ENCODE measurements around the gene SPIRE2.
A peak's percentile ranks its signal among the peaks of the same experiment; 100 is the strongest.
"Not testable (repeated sequence)": the region's sequence is repeated elsewhere in the genome, so short reads cannot be mapped to it uniquely, and the experiment has no call there.

SPIRE2 gene, protein sequence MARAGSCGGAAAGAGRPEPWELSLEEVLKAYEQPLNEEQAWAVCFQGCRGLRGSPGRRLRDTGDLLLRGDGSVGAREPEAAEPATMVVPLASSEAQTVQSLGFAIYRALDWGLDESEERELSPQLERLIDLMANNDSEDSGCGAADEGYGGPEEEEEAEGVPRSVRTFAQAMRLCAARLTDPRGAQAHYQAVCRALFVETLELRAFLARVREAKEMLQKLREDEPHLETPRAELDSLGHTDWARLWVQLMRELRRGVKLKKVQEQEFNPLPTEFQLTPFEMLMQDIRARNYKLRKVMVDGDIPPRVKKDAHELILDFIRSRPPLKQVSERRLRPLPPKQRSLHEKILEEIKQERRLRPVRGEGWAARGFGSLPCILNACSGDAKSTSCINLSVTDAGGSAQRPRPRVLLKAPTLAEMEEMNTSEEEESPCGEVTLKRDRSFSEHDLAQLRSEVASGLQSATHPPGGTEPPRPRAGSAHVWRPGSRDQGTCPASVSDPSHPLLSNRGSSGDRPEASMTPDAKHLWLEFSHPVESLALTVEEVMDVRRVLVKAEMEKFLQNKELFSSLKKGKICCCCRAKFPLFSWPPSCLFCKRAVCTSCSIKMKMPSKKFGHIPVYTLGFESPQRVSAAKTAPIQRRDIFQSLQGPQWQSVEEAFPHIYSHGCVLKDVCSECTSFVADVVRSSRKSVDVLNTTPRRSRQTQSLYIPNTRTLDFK

DNA sequence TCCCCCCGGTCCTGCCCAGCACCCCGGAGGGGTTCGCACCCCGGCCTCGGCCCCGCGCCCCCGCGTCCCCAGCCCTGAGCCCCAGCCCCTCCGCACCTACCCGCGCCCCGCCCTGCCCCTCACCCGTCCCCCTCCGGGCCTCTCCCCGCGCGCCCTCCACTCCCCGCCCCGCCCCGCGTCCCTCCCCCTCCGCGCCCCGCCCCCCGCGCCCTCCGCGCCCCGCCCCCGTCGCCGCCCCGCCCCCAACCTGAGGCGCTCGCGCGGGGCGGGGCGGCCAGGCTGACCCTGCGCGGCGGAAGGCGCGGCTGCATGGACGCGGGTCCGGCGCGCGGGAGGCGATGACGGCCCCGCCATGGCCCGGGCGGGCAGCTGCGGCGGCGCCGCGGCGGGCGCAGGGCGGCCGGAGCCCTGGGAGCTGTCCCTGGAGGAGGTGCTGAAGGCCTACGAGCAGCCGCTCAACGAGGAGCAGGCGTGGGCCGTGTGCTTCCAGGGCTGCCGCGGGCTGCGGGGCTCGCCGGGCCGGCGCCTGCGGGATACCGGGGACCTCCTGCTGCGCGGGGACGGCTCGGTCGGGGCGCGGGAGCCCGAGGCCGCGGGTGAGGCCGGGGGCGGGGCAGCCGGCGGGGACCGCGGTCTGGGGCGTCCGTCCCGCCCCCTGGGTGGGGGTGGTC is at the start of gene SPIRE2:
Gene SPIRE2, plus strand, starts transcription at position 277 of the 671 bp plus-strand sequence. Its CDS starts 76 bp downstream, at position 353.
- DNase-seq (ENCODE audit: low read depth in 4 of 4, low spot score in 1 of 4): peak; percentile 36 to 46 (median 44)

DNA sequence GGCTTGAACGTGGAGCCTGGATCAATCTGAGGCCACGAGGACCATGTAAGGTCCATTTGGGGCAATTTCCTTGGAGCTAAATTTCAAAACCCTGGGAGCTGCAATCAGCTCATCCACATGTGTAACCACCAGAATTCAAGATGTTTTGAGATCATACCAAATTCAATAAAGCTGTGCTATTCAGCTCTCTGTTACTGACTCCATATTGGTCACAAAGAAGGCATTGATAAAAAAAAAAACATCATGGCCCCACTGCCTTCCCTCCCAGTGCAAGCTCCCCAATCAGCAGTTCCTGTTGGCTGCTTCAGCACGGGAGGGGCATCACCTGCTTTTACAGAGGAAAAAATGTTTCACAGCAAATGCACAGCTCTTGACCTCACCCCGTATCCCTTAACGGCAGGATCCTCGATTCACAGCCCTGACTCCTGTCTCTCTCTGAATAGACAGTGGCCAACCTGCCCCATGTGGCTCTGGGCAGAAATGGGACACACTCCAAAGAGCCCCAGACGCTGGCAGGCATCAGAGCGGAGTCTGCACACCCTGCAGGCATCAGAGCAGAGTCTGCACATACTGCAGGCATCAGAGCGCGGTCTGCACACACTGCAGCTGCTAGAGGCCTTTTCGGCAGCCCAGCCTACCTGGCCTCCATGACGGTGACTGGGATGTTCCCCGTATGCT is 48.9 kb upstream of the SPIRE2 start:
- DNase-seq (ENCODE audit: low read depth in 4 of 4, low spot score in 1 of 4): no peak

DNA sequence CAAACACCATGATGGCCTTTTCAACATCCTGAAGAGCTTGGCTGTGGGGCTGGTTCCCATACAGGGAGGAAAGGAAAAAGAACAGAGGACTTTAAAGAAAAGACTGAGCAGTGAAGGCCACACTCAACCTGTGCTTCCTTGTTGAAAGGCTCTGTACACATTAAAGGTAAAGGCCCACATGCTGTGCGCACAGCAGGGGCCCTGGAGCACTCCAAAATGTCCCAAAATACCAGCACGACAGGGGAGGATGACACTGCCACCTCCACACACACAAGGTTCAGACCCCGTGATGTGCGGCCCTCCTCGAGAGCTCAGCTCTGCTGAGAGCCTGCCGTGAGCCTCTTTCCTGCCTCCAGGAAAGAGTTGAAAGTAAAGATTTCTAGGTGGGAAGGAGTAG is 48.4 kb upstream of the SPIRE2 start:
- DNase-seq (ENCODE audit: low read depth in 4 of 4, low spot score in 1 of 4): no peak

DNA sequence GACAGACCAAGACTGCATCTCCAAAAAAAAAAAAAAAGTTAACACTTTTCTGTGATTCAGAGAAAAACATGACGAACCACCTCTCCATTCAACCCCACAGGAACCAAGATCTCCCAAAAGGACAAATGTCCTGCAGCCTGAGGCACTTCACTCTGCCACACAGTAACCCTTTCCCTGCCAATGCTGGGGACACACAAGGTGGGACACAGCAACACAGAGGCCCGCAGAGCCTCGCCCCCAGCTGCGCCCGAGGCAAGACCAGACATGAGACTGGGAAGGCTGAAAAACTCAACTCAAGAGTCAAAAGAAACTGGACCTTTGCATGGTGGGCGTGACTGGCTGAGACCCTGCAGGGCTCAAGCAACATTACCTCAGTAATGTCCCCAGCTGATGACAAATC is 45.8 kb upstream of the SPIRE2 start:
- DNase-seq (ENCODE audit: low read depth in 4 of 4, low spot score in 1 of 4): no peak

DNA sequence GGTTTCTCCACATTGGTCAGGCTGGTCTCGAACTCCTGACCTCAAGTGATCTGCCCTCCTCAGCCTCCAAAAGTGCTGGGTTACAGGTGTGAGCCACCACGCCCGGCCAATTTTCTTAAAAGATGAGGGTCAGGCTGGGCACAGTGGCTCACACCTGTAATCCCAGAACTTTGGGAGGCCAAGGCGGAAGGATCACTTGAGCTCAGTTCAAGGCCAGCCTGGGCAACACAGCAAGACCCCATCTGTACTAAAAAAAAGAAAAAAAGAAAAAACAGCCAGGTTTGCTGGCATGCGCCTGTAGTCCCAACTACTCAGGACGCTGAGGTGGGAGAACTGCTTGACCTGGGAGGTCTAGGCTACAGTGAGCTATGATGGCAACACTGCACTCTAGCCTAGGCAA is 44.3 kb upstream of the SPIRE2 start:
- DNase-seq (ENCODE audit: low read depth in 4 of 4, low spot score in 1 of 4): not testable (repeated sequence)

DNA sequence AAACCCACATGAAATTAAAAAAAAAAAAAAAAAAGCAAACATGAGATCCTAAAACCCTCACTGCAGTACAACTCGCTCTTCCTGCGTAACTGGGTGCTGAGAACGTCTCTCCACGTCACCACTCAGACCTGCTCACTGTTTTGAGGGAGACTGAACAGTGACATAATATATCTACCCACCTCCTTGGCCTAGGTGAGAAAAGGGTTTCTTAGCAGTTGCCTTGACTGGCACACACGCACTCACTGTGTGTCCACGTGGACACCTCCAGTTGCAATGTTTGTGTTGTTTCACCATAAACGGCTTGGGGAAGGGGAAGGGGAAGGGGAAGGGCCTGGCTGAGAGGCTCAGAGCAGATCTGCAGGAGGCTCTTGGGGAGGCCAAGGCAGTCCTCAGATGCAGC is 43.9 kb upstream of the SPIRE2 start:
- no peak for DNase-seq (ENCODE audit: low read depth in 4 of 4, low spot score in 1 of 4)

DNA sequence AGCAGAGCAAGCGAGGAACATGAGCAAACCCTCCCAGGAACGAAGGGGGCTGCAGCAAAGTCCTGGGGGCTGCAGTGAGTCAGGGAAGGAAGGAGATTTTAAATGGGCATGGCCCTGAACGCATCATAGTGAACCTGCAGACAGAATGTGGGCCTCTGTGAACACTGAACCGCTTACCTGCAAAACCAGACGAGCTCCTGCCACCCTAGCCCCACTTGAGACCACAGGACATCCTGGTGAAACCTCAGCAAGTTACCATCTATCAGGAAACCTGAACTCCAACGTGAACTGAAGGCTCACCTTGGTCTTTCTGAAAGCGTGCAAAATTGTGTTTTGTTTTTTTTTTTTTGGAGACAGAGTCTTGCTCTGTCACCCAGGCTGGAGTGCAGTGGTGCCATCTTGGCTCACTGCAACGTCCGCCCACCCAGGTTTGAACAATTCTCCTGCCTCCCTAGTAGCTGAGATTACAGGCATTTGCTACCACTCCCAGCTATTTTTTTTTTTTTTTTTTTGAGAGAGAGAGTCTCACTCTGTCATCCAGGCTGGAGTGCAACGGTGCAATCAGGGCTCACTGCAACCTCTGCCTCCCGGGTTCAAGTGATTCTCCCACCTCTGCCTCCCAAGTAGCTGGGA is 42.6 kb upstream of the SPIRE2 start:
- no peak for DNase-seq (ENCODE audit: low read depth in 4 of 4, low spot score in 1 of 4)

DNA sequence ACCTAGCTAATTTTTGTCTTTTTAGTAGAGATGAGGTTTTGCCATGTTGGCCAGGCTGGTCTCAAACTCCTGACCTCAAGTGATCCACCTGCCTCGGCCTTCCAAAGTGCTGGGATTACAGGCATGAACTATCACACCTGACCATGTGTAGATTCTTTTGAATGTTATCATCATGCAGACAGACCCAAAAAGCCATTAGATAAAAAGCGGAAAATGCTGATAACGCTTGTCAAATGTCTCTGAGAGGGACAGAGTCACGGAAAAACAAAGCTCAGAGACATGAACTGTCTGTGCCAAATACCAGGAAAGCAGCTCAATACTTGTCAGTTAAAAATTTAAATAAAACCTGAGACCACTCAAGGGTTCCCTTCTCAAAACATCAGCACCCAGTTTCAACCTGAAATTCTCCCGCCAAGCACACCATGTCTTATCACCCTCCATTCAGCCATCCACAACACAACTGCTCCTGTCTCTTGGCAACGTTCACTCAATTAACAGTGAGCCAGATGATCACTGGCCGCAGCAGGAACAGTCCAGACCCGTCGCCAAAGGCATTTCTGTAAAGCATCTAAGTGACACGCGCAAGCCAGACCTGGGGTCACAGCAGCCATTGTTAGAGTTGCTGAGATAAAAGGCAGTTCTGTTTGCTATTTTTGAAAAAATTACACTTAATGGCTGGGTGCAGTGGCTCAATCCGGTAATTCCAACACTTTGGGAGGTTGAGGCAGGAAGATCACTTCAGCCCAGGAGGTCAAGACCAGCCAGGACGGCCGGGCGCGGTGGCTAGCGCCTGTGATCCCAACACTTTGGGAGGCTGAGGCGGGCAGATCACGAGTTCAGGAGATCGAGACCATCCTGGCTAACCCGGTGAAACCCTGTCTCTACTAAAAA is 41.6 kb upstream of the SPIRE2 start:
- no peak for DNase-seq (ENCODE audit: low read depth in 4 of 4, low spot score in 1 of 4)

DNA sequence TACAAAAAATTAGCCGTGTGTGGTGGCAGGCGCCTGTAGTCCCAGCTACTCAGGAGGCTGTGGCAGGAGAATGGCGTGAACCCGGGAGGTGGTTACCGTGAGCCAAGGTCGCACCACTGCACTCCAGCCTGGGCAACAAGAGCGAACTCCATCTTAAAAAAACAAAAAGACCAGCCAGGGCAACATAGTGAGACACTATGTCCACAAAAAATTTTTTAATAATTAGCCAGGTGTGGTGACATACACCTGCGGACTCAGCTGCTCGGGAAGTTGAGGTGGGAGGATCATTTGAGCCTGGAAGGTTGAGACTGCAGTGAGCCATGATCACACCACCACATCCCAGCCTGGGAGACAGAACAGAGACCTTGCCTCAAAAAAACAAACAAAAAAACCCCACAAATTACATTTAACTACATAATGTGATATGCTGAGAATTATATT is 40.9 kb upstream of the SPIRE2 start:
- no peak for DNase-seq (ENCODE audit: low read depth in 4 of 4, low spot score in 1 of 4)

DNA sequence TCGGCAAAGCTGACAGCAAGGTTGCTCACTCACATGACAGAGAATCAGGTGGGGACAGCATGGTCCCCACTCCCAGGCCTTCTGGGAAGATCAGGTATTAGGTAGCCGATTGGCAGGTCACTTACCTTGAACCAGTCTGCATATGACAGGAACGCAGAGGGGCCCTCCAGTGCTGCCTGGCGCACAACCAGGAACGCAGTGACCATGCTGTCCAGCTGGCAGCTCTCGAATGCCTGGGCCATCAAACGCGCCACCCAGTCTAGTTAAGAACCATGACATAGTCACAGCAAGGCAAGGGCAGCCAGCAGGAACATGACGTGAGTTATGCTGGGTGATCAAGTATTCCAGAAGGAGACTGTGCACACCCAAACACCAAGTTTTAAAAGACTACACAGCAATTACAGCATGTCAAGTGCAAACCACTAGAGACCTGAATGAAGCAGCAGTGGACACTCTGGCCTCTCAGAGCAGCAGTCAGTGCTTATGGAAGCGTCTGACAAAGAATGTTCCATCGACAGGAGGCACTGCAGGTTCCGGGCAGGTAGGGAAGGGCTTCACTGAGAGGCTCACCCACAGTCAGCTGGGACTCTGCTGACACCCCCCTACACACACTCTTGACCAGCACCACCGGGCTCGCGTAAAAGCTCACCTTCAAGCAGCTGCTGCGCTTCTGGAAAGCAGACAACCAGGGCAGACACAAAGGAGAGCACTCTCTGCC is 36.8 kb upstream of the SPIRE2 start:
- DNase-seq (ENCODE audit: low read depth in 4 of 4, low spot score in 1 of 4): no peak

DNA sequence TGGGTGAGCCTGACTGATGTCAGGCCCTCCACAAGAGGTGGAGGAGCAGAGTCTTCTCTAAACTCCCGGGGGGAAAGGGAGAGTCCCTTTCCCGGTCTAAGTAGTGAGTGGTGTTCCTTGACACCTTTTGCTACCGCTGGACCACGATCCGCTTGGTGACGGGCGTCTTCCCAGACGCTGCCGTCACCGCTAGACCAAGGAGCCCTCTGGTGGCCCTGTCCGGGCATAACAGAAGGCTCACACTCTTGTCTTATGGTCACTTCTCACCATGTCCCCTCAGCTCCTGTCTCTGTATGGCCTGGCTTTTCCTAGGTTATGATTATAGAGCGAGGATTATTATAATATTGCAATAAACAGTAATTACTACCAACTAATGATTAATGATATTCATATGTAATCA is 35.2 kb upstream of the SPIRE2 start:
- peak; percentile 3 to 23 (median 16) for DNase-seq (ENCODE audit: low read depth in 4 of 4, low spot score in 1 of 4)

DNA sequence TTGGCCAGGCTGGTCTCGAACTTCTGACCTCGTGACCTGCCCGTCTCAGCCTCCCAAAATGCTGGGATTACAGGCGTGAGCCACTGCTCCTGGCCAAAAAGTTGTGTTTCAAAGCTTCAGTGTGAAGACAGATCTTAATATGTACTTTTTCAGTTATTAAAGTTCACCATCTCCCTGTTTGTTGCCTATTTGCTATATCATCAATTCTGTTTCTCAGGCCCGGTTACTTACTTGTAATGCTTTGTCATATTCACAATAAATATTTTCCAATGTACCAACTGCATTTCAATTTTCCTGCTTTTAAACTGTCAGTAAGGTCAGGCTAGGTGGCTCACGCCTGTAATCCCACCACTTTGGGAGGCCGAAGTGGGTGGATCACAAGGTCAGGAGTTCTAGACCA is 34.3 kb upstream of the SPIRE2 start:
- DNase-seq (ENCODE audit: low read depth in 4 of 4, low spot score in 1 of 4): no peak

DNA sequence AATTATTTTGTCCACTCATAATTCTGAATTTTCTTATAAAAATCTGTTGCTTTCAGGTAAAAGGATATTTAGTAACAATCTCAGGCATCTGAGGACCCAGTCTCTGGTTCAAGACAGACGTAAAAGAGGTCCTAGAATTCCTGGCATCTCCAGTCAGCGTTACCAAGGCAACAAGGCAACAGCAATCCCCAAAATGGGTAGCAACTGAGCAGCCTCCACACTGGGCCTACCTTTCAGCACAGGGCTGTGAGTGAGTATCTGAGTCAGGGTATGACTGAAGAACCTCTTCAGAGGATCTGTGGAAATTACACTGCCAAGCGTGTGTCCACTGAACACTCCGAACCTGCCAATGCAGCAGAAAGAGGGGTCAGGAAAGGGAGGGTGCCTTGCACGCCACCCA is 32.6 kb upstream of the SPIRE2 start:
- no peak for DNase-seq (ENCODE audit: low read depth in 4 of 4, low spot score in 1 of 4)

DNA sequence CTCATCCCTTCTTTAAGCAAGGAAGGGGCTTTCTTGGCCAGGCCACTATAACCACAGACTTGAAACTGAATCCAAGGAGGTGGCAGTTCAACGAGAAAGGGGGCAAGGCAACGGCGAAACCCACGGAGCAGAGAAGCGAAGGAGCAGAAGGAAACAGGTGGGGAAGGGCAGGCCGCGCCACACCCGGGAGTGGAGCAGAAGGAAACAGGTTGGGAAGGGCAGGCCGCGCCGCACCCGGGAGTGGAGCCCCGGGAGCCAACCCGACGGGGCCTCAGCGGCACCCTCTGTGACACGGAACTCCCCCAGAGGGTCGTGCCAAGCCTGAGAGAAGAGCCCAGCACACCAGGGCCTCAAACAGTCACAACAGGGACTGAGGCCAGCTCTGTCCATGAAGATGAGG is 32.2 kb upstream of the SPIRE2 start:
- no peak for DNase-seq (ENCODE audit: low read depth in 4 of 4, low spot score in 1 of 4)

DNA sequence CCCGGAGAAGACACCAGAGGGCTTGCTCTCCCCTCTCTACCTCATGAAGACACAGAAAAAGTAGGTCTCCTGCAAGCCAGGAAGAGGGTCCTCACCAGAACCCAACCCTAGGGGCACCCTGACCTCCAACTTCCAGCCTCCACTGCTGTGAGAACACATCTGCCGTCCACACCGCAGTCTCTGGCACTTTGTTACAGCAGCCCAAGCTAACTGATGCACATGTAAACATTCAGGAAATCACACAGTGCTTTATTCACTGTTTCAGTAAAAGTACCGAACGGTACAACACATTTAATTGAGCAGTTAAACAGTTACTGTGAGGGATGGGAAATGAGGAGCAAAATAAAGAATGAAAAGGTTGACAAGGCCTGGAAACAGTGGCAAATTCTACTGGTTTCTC is 30.1 kb upstream of the SPIRE2 start:
- no peak for DNase-seq (ENCODE audit: low read depth in 4 of 4, low spot score in 1 of 4)

DNA sequence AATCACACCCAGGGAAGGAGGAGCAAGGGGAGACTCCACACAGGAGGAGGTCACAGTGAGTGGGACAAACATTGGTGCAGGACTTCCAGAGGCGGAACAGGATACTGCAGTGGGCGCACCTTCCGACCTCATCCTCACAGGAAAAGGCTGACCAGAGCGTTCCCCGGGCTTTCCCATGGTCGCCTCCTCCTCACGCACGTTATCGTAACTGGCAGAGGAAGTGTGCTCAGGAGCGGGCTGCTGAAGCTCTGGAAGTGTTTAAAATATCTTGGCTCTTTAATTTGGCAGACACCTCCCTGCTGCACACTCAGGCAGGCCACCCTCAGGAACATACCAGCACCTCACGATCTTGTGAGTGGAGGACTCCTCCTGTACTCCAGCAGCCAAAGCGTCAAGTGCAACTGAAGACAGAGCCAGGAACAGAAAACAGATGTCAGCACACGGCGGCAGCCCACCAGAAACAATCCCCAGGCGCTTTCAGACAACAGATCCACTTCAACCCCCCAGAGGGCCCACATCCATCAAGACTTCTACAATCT is 29.4 kb upstream of the SPIRE2 start:
- DNase-seq (ENCODE audit: low read depth in 4 of 4, low spot score in 1 of 4): no peak

DNA sequence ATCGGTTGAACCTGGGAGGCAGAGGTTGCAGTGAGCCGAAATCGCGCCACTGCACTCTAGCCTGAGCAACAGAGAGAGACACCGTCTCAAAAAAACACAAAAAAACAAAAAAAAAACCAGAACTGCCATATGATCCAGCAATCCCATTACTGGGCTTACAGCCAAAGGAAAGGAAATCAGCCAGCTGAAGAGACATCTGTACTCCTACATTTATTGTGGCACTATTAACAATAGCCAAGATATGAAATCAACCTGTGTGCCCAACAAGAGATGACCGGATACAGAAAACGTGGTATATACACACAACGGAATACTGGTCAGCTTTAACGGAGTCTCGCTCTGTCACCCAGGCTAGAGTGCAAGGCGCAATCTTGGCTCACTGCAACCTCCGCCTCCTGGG is 26.5 kb upstream of the SPIRE2 start:
- DNase-seq (ENCODE audit: low read depth in 4 of 4, low spot score in 1 of 4): no peak

DNA sequence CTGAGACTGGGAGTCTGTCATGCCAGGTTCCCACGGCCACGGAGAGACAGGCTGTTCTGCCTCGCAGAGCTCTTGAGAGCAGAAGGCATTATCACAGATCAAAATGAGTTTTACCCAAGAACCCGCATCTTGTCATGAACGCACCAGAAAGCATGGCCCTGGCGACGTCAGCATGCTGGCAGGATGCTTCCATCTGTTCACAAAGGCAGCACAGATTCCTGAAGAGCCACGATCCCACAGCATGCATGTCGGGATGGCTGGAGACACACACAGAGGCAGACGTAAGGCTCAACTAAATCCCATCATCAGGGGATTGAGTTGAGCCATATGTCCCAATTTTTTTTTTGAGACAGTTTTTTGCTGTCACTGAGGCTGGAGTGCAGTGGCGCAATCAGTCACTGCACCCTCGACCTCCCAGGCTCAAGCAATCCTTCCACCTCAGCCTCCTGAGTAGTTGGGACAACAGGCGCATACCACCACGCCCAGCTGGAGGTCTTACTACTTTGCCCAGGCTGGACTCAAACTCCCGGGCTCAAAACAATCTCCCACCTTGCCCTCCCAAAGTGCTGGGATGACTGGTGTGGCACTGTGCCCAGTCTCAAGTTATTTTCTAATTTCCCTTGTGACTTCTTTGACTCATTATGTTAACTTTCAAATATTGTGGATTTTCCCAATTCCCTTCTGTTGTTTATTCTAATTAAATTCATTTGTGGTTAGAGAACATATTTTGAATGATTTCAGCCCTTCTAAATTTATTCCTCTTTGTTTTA is 23.0 kb upstream of the SPIRE2 start:
- DNase-seq (ENCODE audit: low read depth in 4 of 4, low spot score in 1 of 4): no peak

Measured in stimulated activated CD4-positive, alpha-beta T cell treated with anti-CD3 and anti-CD28 coated beads, Interleukin-1b, Interleukin-23, amount 100 ng/mL, for 24 hours (primary cell).